Mesenteric fat pad (tissue), 1 donor: ENCODE data around the gene CTCF. TPM values are rescaled to one million over a fixed set of nuclear protein-coding genes. Genes with fewer than 3 reads are reported as not detected.

Source experiments
- DNase-seq: peaks from one replicate; pipeline ENCODE4 v3.0.0-alpha.2; 2020; ENCODE audit warnings: low spot score
- total RNA-seq: library from RNA; stranded (reverse); fragmentation: NEBNext Ultra II Directional; extraction: Animal tissue kit (Norgen Biotek cat#: 25700); gene quantifications from one replicate; pipeline ENCODE4 v1.2.1, GENCODE V29; 2021
- donor health status: DM: yes; HTN: yes; CAD: no.

CTCF gene
- total RNA-seq, 1 donor from 2014 or later: 26.2 TPM

- no peak for DNase-seq
Measured at GRCh38 chr16:67650023-67650422, 87.7 kb downstream of the CTCF start.

- no peak for DNase-seq
Measured at GRCh38 chr16:67651039-67651438, 88.7 kb downstream of the CTCF start.

GRCh38 chr16:67651847-67652246 lies 89.5 kb downstream of the CTCF start:
- no peak for DNase-seq

GRCh38 chr16:67652578-67653127 lies 90.3 kb downstream of the CTCF start:
- no peak for DNase-seq

GRCh38 chr16:67653128-67653788 lies 90.9 kb downstream of the CTCF start:
- no peak for DNase-seq

- no peak for DNase-seq
Measured at GRCh38 chr16:67653789-67654402, 91.6 kb downstream of the CTCF start.

- no peak for DNase-seq
Measured at GRCh38 chr16:67654403-67654911, 92.1 kb downstream of the CTCF start.

- DNase-seq: no peak
Measured at GRCh38 chr16:67655363-67655762, 93.0 kb downstream of the CTCF start.

GRCh38 chr16:67656344-67657016 lies 94.2 kb downstream of the CTCF start:
- DNase-seq: no peak

GRCh38 chr16:67657017-67657608 lies 94.8 kb downstream of the CTCF start:
- DNase-seq: no peak

GRCh38 chr16:67657751-67658518 lies 95.6 kb downstream of the CTCF start:
- no peak for DNase-seq

- no peak for DNase-seq
Measured at GRCh38 chr16:67658849-67659674, 96.7 kb downstream of the CTCF start.

- peak; percentile 95 for DNase-seq
Measured at GRCh38 chr16:67659675-67660563, 97.6 kb downstream of the CTCF start, which contains the start of gene ACD. Gene ACD, minus strand, starts transcription at chr16:67660260. Its CDS starts 40 bp downstream, at chr16:67660220.

- DNase-seq: peak; percentile 99
Measured at GRCh38 chr16:67660564-67661028, 98.3 kb downstream of the CTCF start, which contains the start of gene PARD6A. Gene PARD6A, plus strand, starts transcription at chr16:67660960. Its CDS starts 79 bp downstream, at chr16:67661039.

GRCh38 chr16:67661101-67661761 lies 98.9 kb downstream of the CTCF start:
- DNase-seq: no peak

GRCh38 chr16:67661886-67662652 lies 99.7 kb downstream of the CTCF start:
- DNase-seq: no peak

- DNase-seq: no peak
Measured at GRCh38 chr16:67662653-67663010, 100.3 kb downstream of the CTCF start.
